OCI-LY3 (cell line): ENCODE results near the gene MED27.

ENCODE experiments used
- CTCF ChIP-seq: fragments of 200-600, 300-600 bp; sonication (generic); IDR thresholded peaks from 2 replicates; pipeline ENCODE4 v1.5.1; 2014; ENCODE audit warnings: antibody characterized with exemption, low read length, low read depth
- EZH2phosphoT487 ChIP-seq: fragments of 200-600 bp; shearing (Covaris generic); IDR thresholded peaks from 2 replicates; pipeline ENCODE4 v1.6.1; 2018; ENCODE audit warnings: antibody characterized with exemption, mixed run types, low read depth

GRCh38 chr9:131981116-131981776 lies 98.4 kb downstream of the MED27 start:
- TF ChIP-seq CTCF (no peak), EZH2phosphoT487 (no peak)
